HG03575 (cell line): Measurements from ENCODE around the gene GUK1.

Experiments
- ATAC-seq: cut with Tn5 transposase; IDR thresholded peaks from one replicate; pipeline ENCODE4 v1.9.1; 2021; ENCODE audit not compliant: unreplicated experiment, insufficient number of reproducible peaks, low FRiP score; ENCODE audit errors: extremely low read depth

Gene GUK1, protein sequence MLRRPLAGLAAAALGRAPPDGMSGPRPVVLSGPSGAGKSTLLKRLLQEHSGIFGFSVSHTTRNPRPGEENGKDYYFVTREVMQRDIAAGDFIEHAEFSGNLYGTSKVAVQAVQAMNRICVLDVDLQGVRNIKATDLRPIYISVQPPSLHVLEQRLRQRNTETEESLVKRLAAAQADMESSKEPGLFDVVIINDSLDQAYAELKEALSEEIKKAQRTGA

DNA sequence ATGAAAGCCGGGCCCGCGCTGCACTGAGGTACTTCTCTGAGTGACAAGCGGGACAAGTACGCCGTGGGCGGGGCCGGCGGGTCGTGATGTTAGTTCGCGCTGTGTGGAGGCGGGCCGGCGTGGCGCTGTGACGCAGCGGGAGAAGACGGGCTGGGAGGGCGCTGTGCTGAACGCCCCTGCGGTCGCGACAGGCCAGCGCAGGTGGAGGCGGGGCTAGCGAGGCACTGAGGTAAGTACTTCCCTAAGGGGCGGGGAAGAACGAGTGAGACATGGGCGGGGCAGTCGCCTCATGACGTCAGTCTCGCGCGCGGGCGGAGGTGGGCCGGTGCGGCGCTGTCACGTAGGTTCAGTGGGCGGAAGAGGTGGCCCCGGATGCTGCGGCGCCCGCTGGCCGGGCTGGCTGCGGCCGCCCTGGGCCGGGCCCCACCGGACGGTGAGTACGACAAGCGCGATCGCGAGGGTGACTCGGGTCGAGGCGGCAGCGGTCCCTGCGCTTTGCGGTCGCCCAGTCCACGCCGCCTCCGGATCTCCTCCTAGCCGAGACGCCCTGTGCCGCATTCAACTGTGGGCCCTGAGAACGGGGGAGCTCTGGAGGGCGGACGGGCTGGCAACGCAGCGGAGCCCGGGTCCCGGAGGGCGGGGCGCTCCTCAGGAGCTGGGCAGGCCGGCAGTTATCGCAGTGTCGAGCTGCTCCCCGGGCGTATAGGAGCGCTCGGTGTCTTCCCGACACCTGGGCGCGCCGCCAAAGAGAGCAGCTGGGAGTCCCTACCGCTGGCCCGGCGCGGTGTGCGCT is at the start of gene GUK1:
GUK1 (plus strand) TSS at position 349 of the 793 bp plus-strand sequence; CDS start at position 373, 24 bp downstream.
- peak; percentile 92 for ATAC-seq

DNA sequence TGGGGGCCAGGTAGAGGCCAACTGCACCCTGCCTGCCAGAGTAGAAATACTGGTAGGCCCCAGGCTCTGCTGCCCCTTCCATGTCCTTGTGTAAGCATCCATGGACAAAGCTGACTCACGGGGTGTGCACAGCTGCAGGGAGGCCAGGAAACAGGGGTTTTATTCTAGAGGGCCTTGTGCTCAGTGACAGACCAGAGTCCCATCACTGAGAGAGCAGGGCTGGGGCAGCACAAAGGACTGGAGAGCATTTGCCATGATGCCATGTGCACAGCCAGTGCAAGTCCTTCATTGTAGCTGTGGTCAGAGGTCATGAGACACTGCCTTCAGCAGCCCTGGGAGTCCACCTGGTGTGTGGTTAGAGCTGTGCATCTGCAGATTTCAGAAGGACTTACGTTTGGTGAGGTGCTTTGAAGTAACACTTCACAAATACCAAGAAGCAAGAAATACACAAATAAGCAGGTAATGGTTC is 49.4 kb upstream of the GUK1 start:
- ATAC-seq: no peak

DNA sequence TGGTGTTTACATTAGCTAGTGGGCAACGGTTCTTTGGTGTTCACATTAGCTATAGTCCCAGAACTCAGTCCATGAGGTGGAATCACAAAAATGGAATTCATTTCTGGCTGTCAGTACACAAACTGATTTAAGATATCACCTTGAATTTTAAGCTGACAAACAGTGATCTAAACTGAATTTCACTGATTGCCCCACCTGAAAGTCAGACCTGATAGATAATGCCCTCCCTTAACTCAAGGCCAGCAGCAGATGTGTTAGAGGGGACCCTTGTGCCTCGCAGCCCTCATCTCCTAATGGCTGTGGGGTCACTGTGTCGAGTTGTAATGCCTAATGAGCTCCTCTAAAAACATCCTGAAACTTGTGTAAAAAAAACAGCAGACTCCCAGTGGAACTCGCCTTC is 49.0 kb upstream of the GUK1 start:
- ATAC-seq: no peak

DNA sequence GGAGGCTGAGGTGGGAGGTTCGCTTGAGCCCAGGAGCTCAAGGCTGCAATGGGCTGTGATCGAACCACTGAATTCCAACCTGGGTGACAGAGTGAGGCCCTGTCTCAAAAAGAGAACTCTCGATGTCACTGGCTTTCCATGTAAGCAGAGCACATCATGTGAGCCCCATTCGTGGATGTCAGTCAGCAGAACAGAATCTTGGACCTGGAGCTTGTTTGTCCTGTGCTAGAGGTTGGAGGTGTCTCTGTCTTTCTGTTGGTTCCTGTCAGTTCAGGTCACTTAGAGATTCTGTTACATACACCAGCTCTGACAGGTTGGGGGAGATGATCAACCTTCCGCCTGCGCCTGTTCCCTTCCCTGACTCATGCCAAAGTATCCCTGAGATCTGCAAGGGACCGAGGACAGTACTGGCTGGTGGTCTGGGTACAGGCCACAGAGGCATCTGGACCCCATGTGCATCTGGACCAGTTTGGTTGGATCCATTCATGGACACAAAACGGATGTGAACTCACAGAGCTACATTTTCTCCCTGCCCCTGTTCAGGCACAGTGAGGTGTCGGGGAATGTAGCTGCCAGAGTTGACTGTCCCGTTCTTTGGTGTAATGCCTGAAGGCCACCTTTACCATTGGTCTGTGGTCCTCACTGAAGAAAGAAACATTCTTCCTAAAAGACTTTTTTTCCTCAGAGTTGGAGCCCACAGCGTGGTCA is 47.6 kb upstream of the GUK1 start:
- ATAC-seq: no peak

DNA sequence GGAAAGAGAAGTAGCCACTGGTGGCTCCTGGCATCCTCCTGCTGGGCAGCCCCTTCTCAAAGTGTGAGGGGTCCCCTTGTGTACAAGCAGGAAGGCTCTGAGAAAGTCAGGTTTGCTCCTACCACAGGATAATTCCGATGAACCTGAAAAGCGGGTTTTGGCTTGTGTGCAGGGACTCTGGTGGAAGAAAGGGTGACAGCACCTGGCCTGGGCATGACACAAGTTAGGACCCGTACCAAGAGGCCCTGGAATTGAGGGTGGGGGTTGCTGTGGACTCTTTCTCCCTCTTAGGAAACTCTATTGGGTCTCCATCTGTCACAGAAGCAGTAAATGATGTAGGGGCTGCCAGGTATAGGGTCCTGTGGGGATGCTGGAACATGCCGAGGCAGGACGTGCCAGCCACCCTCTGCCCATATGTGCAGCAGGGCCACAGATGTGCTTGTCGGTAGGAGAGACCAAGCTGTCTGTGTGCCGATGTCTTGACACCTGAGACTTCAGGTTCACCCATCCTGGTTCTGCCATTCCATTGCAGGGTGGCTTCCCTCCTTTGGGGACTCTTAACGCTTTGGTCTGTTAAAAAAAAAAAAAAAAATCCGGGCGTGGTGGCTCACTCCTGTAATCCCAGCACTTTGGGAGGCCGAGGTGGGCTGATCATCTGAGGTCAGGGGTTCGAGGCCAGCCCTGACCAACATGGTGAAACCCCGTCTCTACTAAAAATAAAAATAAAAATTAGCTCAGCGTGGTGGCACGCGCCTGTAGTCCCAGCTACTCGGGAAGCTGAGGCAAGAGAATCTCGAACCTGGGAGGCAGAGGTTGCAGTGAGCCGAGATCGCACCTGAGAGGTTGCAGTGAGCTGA is 46.8 kb upstream of the GUK1 start:
- no peak for ATAC-seq

DNA sequence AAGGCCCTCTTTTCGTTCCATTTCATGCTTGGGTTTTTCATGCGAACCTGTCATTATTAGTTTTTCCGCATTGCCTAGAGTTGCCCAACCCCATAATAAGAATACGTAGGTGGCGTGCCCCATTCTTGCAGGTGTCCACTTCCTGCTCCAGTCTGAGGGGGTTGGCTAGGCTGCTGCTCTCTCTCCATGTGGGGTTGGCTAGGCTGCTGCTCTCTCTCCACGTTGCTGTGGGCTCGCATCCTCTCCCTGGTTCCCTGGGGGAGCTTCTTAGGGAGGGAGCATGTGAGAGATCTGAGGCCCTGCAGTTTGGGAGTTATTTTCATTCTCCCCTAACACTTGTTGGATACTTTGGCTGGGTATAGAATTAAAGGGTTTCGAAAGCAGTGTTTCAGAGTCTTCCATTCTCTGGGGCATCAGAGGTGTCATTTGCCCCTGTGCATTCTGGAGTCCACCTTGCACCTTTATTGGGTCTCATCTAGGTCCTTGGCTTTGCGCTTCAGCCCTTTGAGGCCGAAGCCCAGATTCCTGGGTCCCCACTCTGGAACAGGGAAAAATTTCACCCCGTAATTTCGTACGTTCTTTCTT is 45.6 kb upstream of the GUK1 start:
- ATAC-seq: no peak

DNA sequence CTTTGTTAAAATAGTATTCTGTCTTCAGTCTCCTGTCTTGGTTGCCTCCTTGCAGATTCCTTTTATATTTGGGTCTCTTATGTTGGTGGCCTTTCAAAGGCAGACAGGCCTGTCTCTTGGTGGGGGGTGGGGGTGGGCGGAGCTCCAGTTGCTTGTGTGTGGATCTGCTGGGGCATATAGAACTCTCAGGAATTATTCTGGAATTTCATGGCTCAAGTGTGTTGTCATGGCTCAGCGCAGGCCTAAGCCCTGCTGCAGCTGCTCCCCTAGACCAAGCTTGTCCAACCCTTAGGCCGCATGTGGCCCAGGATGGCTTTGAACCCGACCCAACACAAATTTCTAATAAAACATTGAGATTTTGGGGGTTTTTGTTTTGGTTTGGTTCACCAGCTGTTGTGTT is 44.9 kb upstream of the GUK1 start:
- ATAC-seq: no peak

DNA sequence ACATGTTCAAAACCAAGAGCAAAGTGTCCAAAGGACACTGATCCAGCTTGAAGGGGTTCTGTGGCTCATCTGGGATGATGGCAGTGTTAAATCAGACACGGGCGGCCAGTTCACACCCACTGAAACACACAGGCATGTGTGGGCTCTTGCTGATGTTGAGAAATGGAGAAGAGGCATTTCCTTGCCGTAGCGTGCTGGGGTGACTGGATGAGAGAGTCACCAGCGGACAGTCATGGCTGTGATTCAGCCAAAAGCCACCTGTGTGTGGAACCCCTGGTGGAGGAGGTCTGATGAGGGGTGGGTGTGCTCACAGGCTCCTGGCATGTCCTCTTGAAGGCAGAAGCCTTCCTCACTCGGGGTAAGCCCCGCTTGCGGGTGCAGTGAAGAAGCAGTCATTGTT is 44.1 kb upstream of the GUK1 start:
- no peak for ATAC-seq

DNA sequence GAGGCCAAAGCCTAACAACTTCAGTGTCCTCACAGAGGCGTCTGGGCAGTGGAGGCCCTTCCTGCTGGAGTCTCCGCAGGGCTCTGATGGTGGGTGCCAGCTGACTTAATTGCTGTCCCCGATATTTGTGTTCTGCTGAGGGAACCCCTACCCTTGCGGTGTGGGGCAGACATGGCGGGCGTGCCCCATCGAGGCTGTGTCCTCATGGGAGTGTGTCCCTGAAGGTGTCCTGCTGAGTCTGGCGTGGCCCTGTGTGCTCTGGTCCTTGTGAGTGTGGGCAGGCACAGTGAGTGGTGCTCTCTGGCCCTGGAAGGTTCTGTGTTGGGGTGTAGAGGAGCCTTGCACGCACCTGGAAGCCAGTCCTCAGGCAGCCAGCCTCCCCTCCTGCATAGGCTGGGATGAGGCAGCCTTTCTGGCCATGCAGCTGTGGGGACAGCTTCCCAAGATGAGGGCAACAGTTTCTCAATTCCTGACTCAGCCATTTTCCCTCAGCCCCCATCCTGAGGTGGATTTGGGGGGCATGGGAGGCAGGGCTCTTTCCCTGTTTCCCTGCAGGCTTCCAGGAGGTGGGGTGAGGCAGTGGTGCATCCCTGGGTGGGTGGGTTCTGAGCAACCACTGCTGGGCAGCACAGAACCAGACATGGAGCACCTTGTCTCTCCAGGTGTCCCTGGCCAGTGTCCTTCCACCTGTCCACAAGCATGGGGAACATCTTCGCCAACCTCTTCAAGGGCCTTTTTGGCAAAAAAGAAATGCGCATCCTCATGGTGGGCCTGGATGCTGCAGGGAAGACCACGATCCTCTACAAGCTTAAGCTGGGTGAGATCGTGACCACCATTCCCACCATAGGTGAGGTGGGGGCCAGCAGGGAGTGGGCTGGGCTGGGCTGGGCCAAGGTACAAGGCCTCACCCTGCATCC is 43.4 kb upstream of the GUK1 start:
- ATAC-seq: no peak

DNA sequence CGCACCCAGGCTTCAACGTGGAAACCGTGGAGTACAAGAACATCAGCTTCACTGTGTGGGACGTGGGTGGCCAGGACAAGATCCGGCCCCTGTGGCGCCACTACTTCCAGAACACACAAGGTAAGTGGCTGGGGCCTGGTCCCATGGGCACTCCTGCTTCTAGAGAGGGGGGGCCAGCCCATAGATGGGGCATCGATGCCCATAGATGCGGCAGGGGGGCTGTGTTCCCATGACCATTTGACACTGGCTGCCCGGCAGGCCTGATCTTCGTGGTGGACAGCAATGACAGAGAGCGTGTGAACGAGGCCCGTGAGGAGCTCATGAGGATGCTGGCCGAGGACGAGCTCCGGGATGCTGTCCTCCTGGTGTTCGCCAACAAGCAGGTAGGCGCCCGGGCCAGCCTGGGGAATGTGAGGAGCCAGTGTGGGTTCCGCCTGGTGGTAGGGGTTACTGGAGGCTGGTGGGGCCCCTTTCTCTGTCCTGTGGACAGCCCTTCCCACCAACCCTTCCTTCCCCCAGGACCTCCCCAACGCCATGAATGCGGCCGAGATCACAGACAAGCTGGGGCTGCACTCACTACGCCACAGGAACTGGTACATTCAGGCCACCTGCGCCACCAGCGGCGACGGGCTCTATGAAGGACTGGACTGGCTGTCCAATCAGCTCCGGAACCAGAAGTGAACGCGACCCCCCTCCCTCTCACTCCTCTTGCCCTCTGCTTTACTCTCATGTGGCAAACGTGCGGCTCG is 42.6 kb upstream of the GUK1 start:
- ATAC-seq: no peak

DNA sequence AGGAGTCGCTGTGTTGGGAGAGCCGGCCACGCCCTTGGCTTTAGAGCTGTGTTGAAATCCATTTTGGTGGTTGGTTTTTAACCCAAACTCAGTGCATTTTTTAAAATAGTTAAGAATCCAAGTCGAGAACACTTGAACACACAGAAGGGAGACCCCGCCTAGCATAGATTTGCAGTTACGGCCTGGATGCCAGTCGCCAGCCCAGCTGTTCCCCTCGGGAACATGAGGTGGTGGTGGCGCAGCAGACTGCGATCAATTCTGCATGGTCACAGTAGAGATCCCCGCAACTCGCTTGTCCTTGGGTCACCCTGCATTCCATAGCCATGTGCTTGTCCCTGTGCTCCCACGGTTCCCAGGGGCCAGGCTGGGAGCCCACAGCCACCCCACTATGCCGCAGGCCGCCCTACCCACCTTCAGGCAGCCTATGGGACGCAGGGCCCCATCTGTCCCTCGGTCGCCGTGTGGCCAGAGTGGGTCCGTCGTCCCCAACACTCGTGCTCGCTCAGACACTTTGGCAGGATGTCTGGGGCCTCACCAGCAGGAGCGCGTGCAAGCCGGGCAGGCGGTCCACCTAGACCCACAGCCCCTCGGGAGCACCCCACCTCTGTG is 41.7 kb upstream of the GUK1 start:
- no peak for ATAC-seq

DNA sequence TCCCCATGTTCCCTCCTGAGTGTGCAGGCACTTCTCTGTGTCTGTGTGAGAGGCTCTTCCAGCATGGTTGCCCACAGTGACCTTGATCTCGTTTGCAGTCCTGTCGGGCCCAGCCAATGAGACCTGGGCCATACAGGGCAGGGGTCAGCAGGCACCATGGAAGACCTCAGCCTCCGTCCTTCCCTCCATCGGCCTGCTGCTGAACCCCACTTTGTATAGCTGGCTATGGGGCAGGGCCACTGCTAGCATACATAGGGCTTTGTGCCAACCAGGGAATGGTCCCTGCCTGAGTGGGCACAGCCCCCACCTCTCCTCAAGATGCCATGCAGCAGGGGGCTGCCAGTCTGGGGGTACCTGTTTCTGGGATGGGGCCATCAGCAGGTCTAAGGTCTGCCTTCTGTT is 40.7 kb upstream of the GUK1 start:
- no peak for ATAC-seq

DNA sequence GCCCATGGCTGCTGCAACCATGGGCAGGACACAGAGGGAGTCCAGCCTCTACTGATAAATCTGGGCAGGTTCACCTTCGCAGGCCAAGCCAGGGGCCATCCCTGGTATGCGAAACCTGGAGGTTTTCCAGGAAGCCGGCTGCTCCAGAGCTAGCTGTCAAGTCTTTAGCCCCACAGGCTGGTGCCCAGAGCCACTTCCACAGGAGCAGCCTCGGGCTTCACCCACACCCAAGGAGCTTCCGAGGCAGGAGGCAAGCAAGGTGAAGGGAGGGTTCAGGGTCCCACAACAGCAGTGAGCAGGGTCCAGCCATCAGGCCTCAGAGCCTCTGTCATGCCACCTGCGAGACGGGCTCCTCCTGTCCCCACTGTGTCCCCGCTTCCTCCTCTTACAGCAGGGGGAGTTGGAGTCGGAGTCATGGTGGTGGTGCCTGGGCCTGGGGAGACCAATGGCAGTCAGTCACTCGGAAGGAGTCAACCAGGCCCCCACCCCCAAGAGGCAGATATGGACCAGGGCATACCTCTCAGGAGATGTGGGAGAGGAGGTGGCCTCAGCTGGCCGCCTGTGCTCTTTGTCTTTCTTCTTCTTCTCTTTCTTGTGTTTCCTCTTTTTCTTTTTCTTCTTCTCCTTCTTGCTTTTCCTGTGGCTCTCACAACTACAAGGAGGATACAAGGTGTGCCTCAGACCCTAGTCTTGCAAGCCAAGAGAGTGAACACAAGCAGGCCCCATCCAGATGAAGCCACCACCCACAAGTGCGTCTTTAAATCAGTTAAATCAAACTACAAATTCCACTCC is 39.1 kb upstream of the GUK1 start:
- no peak for ATAC-seq

DNA sequence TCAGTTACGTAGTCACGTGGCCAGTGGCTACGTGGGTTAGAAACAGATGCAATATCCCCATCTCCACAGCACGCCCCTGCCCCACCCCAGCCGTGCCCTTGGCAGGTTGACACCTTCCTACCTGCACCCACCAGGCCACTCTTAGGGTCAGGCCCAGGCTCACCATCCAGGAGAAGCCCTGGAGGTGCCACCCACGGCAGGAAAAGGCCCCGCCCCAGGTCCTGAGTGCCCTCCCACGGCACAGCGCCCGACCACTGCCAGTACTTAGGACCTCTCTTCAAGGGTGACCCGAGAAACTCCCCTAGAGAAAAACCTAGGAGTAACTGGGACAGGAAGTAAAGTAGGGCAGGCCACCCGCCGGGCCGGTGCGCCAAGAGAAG is 38.5 kb upstream of the GUK1 start:
- ATAC-seq: no peak

DNA sequence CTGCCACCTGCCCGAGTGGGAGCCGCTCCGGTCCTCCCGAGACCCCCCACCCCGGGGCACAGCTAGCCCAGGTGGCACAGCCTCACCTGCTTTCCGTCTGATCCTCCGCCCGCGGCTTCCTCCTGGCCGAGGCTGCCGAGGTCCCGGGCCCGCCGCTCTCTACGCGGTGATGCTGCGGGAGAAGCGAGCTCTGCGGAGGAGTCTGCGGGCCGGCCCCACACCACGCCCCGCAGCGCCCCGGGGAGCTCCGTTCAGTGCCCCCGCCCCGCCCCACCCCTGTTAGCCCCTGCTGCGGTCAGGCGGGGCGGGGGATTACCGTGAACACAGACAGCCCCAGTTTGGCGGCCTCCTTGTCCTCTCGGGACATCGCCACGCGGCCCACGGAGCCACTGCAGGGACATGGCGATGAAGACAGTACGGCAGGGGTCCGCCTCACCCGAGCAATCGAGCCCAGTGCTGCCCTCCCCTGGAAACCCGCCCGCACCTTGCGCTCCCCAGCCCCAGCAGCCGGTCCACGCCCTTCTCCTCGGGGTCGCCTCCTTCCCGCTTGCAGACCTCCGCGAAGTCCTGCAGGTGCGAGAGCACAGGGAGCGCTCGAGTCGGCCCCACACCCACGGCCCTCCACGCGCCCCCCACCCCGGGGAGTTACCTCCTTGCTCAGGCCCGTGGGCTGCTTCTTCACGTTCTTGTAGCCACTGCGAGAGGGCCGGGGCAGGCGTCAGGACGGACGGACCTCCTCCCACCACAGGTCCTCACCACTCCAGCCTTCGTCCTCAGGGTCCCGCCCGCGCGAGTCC is 37.9 kb upstream of the GUK1 start:
- no peak for ATAC-seq
